Adrenal gland (tissue), 12 donors: ENCODE measurements around the gene TREH. TPM values are rescaled to one million over a fixed set of nuclear protein-coding genes. Genes with fewer than 3 reads are reported as not detected.

Experiments
- DNase-seq, 7 donors: peaks; one replicate each; pipeline ENCODE4 v3.0.0-alpha.2; 2019 to 2020
- H3K27ac ChIP-seq, 5 donors: fragments of 200-600 bp; sonication (generic) in 4 of 5; 1 replicate in 3 of 5; 2 replicates in 2 of 5; pipeline versions ENCODE4 v1.5.1 to v1.8.0; 2016 to 2020; ENCODE audit warnings: mild to moderate bottlenecking in 1 of 5
- H3K27me3 ChIP-seq: fragments of 200-600 bp; 2 replicates; pipeline ENCODE4 v1.8.0; 2021
- H3K36me3 ChIP-seq, 2 donors: fragments of 200-600 bp; replicated peaks in 1 of 2; 1 replicate in 1 of 2; 2 replicates in 1 of 2; pipeline versions ENCODE4 v1.5.1 to v1.8.0; 2018 to 2022
- H3K4me1 ChIP-seq, 2 donors: fragments of 200-600 bp; replicated peaks in 1 of 2; 1 replicate in 1 of 2; 2 replicates in 1 of 2; pipeline versions ENCODE4 v1.5.1 to v1.8.0; 2018 to 2021
- H3K4me3 ChIP-seq, 4 donors: fragments of 200-600 bp; sonication (generic) in 3 of 4; one replicate each; pipeline ENCODE4 v1.5.1; 2016 to 2018
- H3K9me3 ChIP-seq, 3 donors: fragments of 200-600 bp; sonication (generic) in 1 of 3; replicated peaks in 1 of 3; 1 replicate in 2 of 3; 2 replicates in 1 of 3; pipeline versions ENCODE4 v1.5.1 to v1.8.0; 2016 to 2021
- POLR2A ChIP-seq, 2 donors: fragments of 450-650 bp; IDR thresholded peaks; one replicate each; pipeline ENCODE4 v1.6.1; 2017; ENCODE audit warnings: antibody characterized with exemption in 2 of 2, mild to moderate bottlenecking in 2 of 2, moderate library complexity in 1 of 2
- WGBS, 4 donors: extraction: QIAGEN DNeasy Blood & Tissue Kit in 2 of 4; methylation state at CpG; one replicate each; pipeline versions ENCODE4 v1.1.5 to v1.1.7; 2013 to 2017; 5-methylcytosine and 5-hydroxymethylcytosine counted together
- intact Hi-C, 2 donors: fragments of 100-400 bp; cut with DNase I; formaldehyde crosslinking; loops; one replicate each; pipeline versions ENCODE4 v1.14.1 to v1.15.0; 2022 to 2023
- microRNA-seq, 3 donors: library from miRNA; unstranded; fragments of <30 nt; microRNA quantifications; one replicate each; pipeline ENCODE4, GENCODE V29; 2017 to 2020
- polyA plus RNA-seq, 3 donors: library from polyadenylated mRNA; stranded (reverse); fragments of 200-250 nt in 2 of 3; fragments of 350-450 nt in 1 of 3; fragmentation: Illumina TruSeq in 1 of 3; extraction: RNeasy Lipid Tissue Mini Kit (QIAGEN cat#74804) in 1 of 3; gene quantifications; one replicate each; pipeline ENCODE4 v1.2.3, GENCODE V29; 2013 to 2014
- small RNA-seq, 2 donors: library from RNA; depleted of rRNA; stranded (forward); fragments of <200 nt; gene quantifications; one replicate each; pipeline ENCODE3, GENCODE V24; 2016
- total RNA-seq, 9 donors: library from RNA; depleted of rRNA in 4 of 9; stranded (reverse); fragments of >200 nt in 4 of 9; fragments of 120-200 nt in 1 of 9; fragmentation: NEBNext Ultra II Directional in 1 of 9; extraction: Animal tissue kit (Norgen Biotek cat#: 25700) in 1 of 9; gene quantifications; one replicate each; pipeline versions ENCODE4 v1.1.0 to v1.2.4, GENCODE V29; 2013 to 2023
- TF ChIP-seq, protein P1 (sequence below), 6 experiments: fragments of 450-650 bp in 4 of 6; fragments of 200-600 bp in 2 of 6; sonication (generic) in 1 of 6; IDR thresholded peaks; 1 replicate in 5 of 6; 2 replicates in 1 of 6; pipeline versions ENCODE4 v1.5.1 to v1.8.0; 2016 to 2021; ENCODE audit warnings: antibody characterized with exemption in 6 of 6, mild to moderate bottlenecking in 2 of 6, moderate library complexity in 1 of 6
- donor health status: healthy with polysubstance abuse.
- donor health status: Bipolar disorder and iron deficiency.
- donor health status: DM: yes; HTN: yes; CAD: no.
- donor health status: DM: no; HTN: no; CAD: no.
- donor health status: DM: no; HTN: no; CAD: no.
- donor health status: DM: yes; HTN: yes; CAD: no.

The TREH gene
- total and polyA plus RNA-seq, 12 donors = 3.0 to 5.1 TPM; not detected in 10

GRCh38 chr11:118608360-118609227 is 70.9 kb downstream of the TREH start:
- TF ChIP-seq, protein P1, sequence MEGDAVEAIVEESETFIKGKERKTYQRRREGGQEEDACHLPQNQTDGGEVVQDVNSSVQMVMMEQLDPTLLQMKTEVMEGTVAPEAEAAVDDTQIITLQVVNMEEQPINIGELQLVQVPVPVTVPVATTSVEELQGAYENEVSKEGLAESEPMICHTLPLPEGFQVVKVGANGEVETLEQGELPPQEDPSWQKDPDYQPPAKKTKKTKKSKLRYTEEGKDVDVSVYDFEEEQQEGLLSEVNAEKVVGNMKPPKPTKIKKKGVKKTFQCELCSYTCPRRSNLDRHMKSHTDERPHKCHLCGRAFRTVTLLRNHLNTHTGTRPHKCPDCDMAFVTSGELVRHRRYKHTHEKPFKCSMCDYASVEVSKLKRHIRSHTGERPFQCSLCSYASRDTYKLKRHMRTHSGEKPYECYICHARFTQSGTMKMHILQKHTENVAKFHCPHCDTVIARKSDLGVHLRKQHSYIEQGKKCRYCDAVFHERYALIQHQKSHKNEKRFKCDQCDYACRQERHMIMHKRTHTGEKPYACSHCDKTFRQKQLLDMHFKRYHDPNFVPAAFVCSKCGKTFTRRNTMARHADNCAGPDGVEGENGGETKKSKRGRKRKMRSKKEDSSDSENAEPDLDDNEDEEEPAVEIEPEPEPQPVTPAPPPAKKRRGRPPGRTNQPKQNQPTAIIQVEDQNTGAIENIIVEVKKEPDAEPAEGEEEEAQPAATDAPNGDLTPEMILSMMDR (IDR thresholded peaks at IDR 0.05) = no peak
- TF ChIP-seq POLR2A (IDR thresholded peaks at IDR 0.05) = peak in 1 of 2 donors; percentile 57
- 13 to 66% (median 27%) methylated on average over 11 to 69 of the region's 69 CpGs for WGBS, 4 donors
- Histone ChIP-seq H3K27me3 (no peaks in the 10 kb centered on the region), H3K9me3 (no peaks in the 10 kb centered on the region), H3K4me3 (peak overlapping the region in 3 of 4 donors; percentile 46 to 76 (median 50)), H3K4me1 (peaks cover 5 to 51% of the 10 kb centered on the region in 2 donors), H3K36me3 (no peaks in the 10 kb centered on the region), H3K27ac (peak overlapping the region in 4 of 5 donors; percentile 37 to 92 (median 87))
- intact Hi-C loops = no loop called here
- DNase-seq = peak; percentile 67 to 89 (median 76)

- H3K27ac ChIP-seq = peak within 1 kb of the TSS in 4 of 5 donors; percentile 37 to 92 (median 87)
- peak in 1 of 2 donors; percentile 25 for TF ChIP-seq POLR2A (IDR thresholded peaks at IDR 0.05)
- TF ChIP-seq, protein P1 (IDR thresholded peaks at IDR 0.05) = peak; percentile 16 to 48 (median 38)
- H3K4me3 ChIP-seq = peak within 1 kb of the TSS in 3 of 4 donors; percentile 46 to 76 (median 50)
- no peaks in the 10 kb centered on the region for H3K9me3 ChIP-seq
- H3K36me3 ChIP-seq = peaks cover 0 to 2% of the 10 kb centered on the region in 2 donors
- H3K27me3 ChIP-seq = no peaks in the 10 kb centered on the region
- peak; percentile 51 to 82 (median 63) for DNase-seq
- peaks cover 5 to 48% of the 10 kb centered on the region in 2 donors for H3K4me1 ChIP-seq
- WGBS, 4 donors = 1 to 2% (median 1%) methylated on average over 14 to 72 of the region's 72 CpGs
- intact Hi-C loops = no loop called here
Measured at GRCh38 chr11:118607401-118608359, 71.8 kb downstream of the TREH start, which contains the start of gene PHLDB1. PHLDB1 (plus strand) TSS chr11:118607615; CDS start chr11:118613837, 6,222 bp downstream.

Small RNA genes within 50 kb of the gene (microRNA-seq; reads per million reads assigned to microRNA genes)
- gene MIR6716 = 0 to 0.38 (median 0.28) reads per million in 3 donors

Small RNA genes within 50 kb of the gene (small RNA-seq; reads per million reads assigned to genes)
- gene RNU6-376P = 0 reads per million in 2 donors

Other genes starting within 250 kb of the TREH start
- 100 to 1,000 TPM in 1 of 9 donors, 10 to 100 TPM in 8; 34.9 to 107 (median 48.8) TPM for gene KMT2A, start 243.2 kb downstream of the TREH start, total RNA-seq
- 10 to 100 TPM in 2 of 3 donors, 1 to 10 TPM in 1; 9.5 to 19.9 (median 18.4) TPM for gene KMT2A, start 243.2 kb downstream of the TREH start, polyA plus RNA-seq
- gene TTC36, start 152.2 kb downstream of the TREH start, total RNA-seq = 1 to 10 TPM in 6 of 9 donors, under 1 TPM in 2, not detected in 1; 0.79 to 7.9 (median 2.7) TPM
- 1 to 10 TPM in 1 of 3 donors, under 1 TPM in 1, not detected in 1; 0.80 to 5.5 TPM for gene TTC36, start 152.2 kb downstream of the TREH start, polyA plus RNA-seq
- 100 to 1,000 TPM in 1 of 9 donors, 10 to 100 TPM in 8; 27.0 to 113 (median 64.3) TPM for gene TMEM25, start 148.5 kb downstream of the TREH start, total RNA-seq
- 10 to 100 TPM; 31.4 to 42.6 (median 39.5) TPM for gene TMEM25, start 148.5 kb downstream of the TREH start, polyA plus RNA-seq
- 10 to 100 TPM; 13.8 to 43.6 (median 25.6) TPM for gene IFT46, start 113.7 kb downstream of the TREH start, total RNA-seq
- 10 to 100 TPM; 29.6 to 39.9 (median 31.4) TPM for gene IFT46, start 113.7 kb downstream of the TREH start, polyA plus RNA-seq
- 100 to 1,000 TPM in 5 of 9 donors, 10 to 100 TPM in 4; 81.9 to 254 (median 110) TPM for gene ARCN1, start 107.2 kb downstream of the TREH start, total RNA-seq
- gene ARCN1, start 107.2 kb downstream of the TREH start, polyA plus RNA-seq = 100 to 1,000 TPM in 1 of 3 donors, 10 to 100 TPM in 2; 42.6 to 274 (median 54.5) TPM
- gene PHLDB1, start 72.0 kb downstream of the TREH start, total RNA-seq = 100 to 1,000 TPM in 2 of 9 donors, 10 to 100 TPM in 7; 20.7 to 140 (median 73.3) TPM
- gene PHLDB1, start 72.0 kb downstream of the TREH start, polyA plus RNA-seq = 100 to 1,000 TPM in 2 of 3 donors, 10 to 100 TPM in 1; 57.0 to 207 (median 103) TPM
- 100 to 1,000 TPM in 4 of 9 donors, 10 to 100 TPM in 5; 59.6 to 138 (median 97.3) TPM for gene DDX6, start 111.5 kb upstream of the TREH start, total RNA-seq
- gene DDX6, start 111.5 kb upstream of the TREH start, polyA plus RNA-seq = 10 to 100 TPM; 17.6 to 57.4 (median 22.4) TPM
- gene CXCR5, start 204.2 kb upstream of the TREH start, total RNA-seq = under 1 TPM in 4 of 9 donors, not detected in 5; 0.04 to 0.17 (median 0.11) TPM
- under 1 TPM in 2 of 3 donors, not detected in 1; 0.24 to 0.27 TPM for gene CXCR5, start 204.2 kb upstream of the TREH start, polyA plus RNA-seq
- 100 to 1,000 TPM in 2 of 9 donors, 10 to 100 TPM in 6, 1 to 10 TPM in 1; 6.9 to 108 (median 55.2) TPM for gene BCL9L, start 246.3 kb upstream of the TREH start, total RNA-seq
- gene BCL9L, start 246.3 kb upstream of the TREH start, polyA plus RNA-seq = 10 to 100 TPM in 2 of 3 donors, 1 to 10 TPM in 1; 7.8 to 47.7 (median 18.3) TPM